ENCODE measurements around the gene CUX1.
"Not testable (repeated sequence)": the region's sequence is repeated elsewhere in the genome, so short reads cannot be mapped to it uniquely, and the experiment has no call there.

Gene CUX1

GRCh38 chr7:102006695-102007094 lies 189.3 kb downstream of the CUX1 start:
- DNase-seq (ENCODE audit: low read depth in 2 of 2) = no peak

- no peak for DNase-seq (ENCODE audit: low read depth in 2 of 2)
These were observed 191.3 kb downstream of the CUX1 start for GRCh38 chr7:102008535-102009262.

DNA sequence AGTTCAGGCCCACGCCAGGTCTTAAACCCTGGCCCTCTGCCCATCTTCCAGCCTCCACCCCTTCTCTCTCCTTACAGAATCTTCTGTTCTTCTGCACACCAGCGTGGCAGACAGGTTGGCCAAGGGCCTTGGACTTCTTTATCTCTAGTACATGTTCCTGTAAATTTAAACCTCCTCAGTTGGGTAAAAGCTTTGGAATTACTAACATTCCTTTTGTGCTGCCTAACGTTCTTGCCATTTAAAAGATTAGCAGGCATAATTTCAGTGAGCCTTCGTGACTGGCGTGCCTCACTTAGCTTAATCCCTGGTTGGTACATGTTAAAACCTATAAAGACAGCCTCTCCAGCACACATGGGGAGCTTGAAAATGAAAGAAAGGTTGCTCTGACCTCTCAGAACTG lies 192.2 kb downstream of the CUX1 start:
- no peak for DNase-seq (ENCODE audit: low read depth in 2 of 2)

GRCh38 chr7:102012112-102012830 lies 194.8 kb downstream of the CUX1 start:
- DNase-seq (ENCODE audit: low read depth in 2 of 2) = not testable (repeated sequence)

- peak; percentile 42 to 44 for DNase-seq (ENCODE audit: low read depth in 2 of 2)
These were observed 195.6 kb downstream of the CUX1 start for GRCh38 chr7:102012941-102013461.

- no peak for DNase-seq (ENCODE audit: low read depth in 2 of 2)
These were observed 201.4 kb downstream of the CUX1 start for GRCh38 chr7:102018876-102019275.

- DNase-seq (ENCODE audit: low read depth in 2 of 2) = no peak
These were observed 202.0 kb downstream of the CUX1 start for GRCh38 chr7:102019461-102019860.

DNA sequence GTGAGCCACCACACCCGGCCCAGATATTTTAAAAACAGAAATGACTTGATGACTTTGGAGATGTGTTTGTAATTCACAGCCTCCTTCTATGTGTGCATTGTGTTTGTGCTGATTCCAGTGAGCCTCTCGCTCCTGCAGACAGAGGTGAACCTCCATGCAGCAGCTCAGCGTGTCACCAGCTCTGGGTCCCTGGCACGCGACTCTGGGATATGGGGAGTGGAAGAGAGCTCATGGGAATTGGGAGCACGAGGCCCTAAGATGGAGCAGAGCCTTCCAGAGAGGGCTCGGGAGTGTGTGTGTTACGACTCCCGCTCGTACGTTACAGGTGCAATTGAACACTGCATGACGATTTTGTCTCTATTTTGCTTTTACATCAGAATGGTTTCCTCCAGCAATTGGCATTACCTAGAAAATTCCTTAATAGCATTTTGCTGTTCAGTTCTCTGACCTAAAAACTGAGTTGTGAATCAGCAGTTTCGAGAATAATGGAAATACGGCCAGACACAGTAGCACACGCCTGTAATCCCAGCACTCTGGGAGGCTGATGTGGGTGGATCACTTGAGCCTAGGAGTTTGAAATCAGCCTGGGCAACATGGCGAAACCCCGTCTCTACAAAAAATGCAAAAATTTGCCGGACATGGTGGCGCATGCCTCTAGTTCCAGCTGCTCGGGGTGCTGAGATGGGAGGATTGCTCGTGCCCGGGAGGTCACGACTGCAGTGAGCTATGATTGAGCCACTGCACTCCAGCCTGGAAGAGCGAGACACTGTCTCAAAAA lies 204.6 kb downstream of the CUX1 start:
- no peak for DNase-seq (ENCODE audit: low read depth in 2 of 2)

DNA sequence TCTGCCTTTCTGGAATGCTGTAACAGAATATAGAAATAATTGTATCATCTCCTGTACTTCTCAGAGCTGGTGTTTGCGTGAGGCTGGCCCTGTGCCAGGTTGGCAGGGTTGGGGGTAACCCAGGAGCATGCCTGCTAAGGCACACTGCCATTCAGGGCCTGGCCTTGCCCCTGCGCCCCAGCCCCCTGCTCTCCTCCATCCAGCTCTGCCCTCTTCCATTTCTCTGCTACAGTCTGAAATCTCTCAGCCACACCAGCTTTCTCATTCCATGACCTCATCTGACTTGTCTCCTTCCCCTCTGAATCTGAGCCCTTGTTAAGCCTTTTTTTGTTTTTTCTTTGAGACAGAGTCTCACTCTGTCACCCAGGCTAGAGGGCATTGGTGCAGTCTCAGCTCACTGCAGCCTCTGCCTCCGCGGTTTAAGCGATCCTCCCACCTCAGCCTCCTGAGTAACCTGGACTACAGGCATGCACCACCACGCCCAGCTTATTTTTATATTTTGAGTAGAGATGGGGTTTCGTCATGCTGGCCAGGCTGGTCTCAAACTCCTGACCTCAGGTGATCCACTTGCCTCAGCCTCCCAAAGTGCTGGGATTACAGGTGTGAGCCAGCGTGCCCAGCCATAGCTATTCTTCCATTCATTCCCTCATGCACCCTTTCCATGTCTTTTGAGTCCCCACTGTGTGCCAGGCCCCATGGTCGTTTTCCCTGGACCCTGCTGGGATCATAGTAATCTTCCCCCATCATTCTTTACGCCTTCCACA lies 206.8 kb downstream of the CUX1 start:
- DNase-seq (ENCODE audit: low read depth in 2 of 2) = no peak

- DNase-seq (ENCODE audit: low read depth in 2 of 2) = no peak
These were observed 207.5 kb downstream of the CUX1 start for GRCh38 chr7:102024769-102025391.

DNA sequence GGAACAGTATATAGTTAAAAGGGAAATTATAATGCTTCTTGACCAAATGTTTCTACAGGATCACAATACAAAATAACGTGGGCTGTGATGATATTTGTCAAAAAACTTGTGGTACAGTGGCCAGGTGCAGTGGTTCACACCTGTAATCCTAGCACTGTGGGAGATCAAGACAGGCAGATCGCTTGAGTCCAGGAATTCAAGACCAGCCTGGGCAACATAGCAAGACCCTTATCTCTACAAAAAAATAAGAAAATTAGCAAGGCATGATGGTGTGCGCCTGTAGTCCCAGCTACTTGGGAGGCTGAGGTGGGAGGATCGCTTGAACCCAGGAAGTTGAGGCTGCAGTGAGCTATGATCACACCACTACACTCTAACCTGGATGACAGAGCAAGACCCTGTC lies 208.4 kb downstream of the CUX1 start:
- not testable (repeated sequence) for DNase-seq (ENCODE audit: low read depth in 2 of 2)

GRCh38 chr7:102028206-102028826 lies 210.9 kb downstream of the CUX1 start:
- no peak for DNase-seq (ENCODE audit: low read depth in 2 of 2)

DNA sequence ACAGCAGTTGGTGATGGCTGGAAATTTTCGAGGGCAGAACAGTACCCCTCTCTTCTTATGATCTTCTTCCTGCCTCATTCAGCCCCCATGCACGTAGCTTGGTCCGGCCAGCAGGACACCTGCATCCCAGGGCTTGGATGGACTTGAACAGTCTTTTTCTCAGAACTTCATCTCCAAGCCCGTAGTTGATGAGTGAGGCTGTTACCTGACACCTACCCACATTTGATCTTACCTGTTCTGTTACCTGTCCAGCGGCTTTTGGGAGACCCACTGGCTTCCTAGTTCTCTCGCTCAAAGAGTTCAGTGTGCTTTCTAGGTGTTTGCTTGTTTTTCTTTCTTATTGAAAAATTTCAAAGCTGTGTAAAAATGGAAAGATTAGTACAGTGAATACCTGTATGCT lies 212.2 kb downstream of the CUX1 start:
- no peak for DNase-seq (ENCODE audit: low read depth in 2 of 2)

- no peak for DNase-seq (ENCODE audit: low read depth in 2 of 2)
These were observed 213.3 kb downstream of the CUX1 start for GRCh38 chr7:102030696-102031095.

GRCh38 chr7:102036958-102037357 lies 219.5 kb downstream of the CUX1 start:
- no peak for DNase-seq (ENCODE audit: low read depth in 2 of 2)

GRCh38 chr7:102039706-102040105 lies 222.3 kb downstream of the CUX1 start:
- DNase-seq (ENCODE audit: low read depth in 2 of 2) = no peak

DNA sequence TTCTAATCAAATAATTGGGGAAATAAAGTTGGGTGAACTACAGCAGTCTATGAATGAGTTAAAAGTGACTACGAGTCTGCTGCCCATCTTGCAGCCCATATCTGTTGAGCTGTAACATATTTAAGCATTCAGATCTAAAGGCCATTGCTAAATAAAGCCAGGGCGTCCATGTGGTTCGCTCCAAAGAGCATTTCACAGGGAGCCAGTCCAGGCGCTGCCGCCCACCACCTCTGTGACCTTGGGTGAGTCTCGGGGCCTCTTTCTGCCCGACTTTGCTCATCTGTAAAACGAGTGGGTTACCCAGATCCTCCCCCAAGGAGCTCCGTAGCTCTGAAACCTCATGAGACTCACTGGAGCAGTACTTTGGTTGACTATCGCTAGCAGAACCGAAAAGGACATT lies 223.1 kb downstream of the CUX1 start:
- no peak for DNase-seq (ENCODE audit: low read depth in 2 of 2)

GRCh38 chr7:102042016-102042656 lies 224.7 kb downstream of the CUX1 start:
- no peak for DNase-seq (ENCODE audit: low read depth in 2 of 2)

DNA sequence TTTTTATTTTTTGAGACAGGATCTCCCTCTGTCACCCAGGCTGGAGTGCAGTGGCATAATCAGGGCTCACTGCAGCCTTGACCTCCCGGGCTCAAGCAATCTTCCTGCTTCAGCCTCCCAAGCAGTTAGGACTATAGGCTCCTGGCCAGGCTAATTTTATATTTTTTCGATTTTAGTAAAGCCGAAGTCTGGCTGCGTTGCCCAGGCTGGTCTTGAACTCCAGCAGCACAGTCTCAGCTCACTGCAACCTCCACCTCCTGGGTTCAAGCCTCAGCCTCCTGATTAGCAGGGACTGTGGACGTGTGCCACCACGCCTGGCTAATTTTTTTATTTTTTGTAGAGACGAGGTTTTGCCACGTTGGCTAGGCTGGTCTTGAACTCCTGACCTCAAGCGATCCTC lies 225.4 kb downstream of the CUX1 start:
- not testable (repeated sequence) for DNase-seq (ENCODE audit: low read depth in 2 of 2)

DNA sequence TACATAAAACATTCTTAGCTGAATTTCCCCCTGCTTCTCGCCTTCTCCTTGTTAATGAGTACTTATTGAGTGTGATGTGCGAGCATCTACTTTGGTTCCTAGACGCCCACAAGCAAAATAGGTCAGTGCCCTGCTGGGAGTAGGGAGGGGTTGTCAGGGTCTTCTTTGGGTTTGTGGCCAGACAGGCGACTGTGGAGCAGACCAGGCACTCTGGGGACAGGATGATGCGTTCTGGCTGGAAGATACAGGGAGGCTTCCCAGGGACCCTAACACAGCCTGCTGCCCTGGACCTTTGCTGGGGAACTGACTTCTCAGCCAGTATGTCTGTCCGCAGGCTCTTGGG lies 227.2 kb downstream of the CUX1 start:
- no peak for DNase-seq (ENCODE audit: low read depth in 2 of 2)

Measured in fibroblast of skin of left quadriceps (primary cell).